HL-60 (cell line): Measurements from ENCODE around the gene FAM72A.
"Not testable (repeated sequence)": the region's sequence is repeated elsewhere in the genome, so short reads cannot be mapped to it uniquely, and the experiment has no call there.

Experiments
- CTCF ChIP-seq: IDR thresholded peaks from one replicate; pipeline ENCODE4 v1.5.1; 2011; ENCODE audit warnings: low read length, control low read depth, inconsistent platforms; ENCODE audit not compliant: insufficient read depth
- GABPA ChIP-seq: IDR thresholded peaks from 2 replicates; pipeline ENCODE4 v1.6.1; 2012; ENCODE audit warnings: low read depth
- POLR2AphosphoS5 ChIP-seq: IDR thresholded peaks from 2 replicates; pipeline ENCODE4 v1.6.1; 2012; ENCODE audit warnings: low read depth
- REST ChIP-seq: IDR thresholded peaks from 2 replicates; pipeline ENCODE4 v1.6.1; 2012; ENCODE audit warnings: low read depth; ENCODE audit not compliant: insufficient replicate concordance
- SPI1 ChIP-seq: IDR thresholded peaks from 2 replicates; pipeline ENCODE4 v1.6.1; 2012; ENCODE audit warnings: low read depth, mild to moderate bottlenecking, borderline replicate concordance

- not testable (repeated sequence) for TF ChIP-seq GABPA, CTCF, POLR2AphosphoS5, REST, SPI1
These were observed 922 bp upstream of the FAM72A start, which contains the start of gene SRGAP2 for GRCh38 chr1:206203364-206204158.
